Retinal pigment epithelial cell (primary cell): ENCODE data around the gene NDUFAF2.

Experiments used
- DNase-seq: peaks from one replicate; pipeline ENCODE4 v3.0.0-alpha.2; 2010; ENCODE audit warnings: low read depth
- H3K4me3 ChIP-seq: 2 replicates; pipeline ENCODE4 v1.5.1; 2011; ENCODE audit warnings: mild to moderate bottlenecking, low read length, control low read depth, moderate library complexity
- TF ChIP-seq, protein P1 (sequence below): conservative IDR thresholded peaks from 2 replicates; pipeline ENCODE4 v1.5.1; 2011; ENCODE audit warnings: low read depth, low read length, control low read depth, inconsistent platforms

The NDUFAF2 gene

DNA sequence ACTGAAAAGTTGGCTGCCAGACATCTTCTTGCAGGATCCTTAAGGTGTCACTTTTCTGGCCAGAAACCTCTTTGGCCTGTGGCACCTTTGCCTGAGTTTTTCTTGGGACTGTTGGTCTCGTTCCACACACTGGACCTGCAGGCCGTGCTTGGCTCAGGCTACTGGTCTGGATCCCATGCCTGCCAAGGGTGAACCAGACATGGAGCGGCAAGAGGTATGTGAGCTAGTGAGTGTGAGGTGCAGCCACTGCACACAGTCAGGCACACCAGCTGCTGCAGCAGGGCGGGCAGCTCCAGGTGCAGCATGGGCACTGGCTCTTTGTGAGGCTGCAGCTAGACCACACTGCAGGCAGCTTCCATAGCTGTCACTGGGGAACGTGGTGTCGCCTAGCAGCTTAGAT lies 47.9 kb downstream of the NDUFAF2 start:
- no peak overlapping the region for H3K4me3 ChIP-seq
- DNase-seq, result no peak
- TF ChIP-seq, protein P1, sequence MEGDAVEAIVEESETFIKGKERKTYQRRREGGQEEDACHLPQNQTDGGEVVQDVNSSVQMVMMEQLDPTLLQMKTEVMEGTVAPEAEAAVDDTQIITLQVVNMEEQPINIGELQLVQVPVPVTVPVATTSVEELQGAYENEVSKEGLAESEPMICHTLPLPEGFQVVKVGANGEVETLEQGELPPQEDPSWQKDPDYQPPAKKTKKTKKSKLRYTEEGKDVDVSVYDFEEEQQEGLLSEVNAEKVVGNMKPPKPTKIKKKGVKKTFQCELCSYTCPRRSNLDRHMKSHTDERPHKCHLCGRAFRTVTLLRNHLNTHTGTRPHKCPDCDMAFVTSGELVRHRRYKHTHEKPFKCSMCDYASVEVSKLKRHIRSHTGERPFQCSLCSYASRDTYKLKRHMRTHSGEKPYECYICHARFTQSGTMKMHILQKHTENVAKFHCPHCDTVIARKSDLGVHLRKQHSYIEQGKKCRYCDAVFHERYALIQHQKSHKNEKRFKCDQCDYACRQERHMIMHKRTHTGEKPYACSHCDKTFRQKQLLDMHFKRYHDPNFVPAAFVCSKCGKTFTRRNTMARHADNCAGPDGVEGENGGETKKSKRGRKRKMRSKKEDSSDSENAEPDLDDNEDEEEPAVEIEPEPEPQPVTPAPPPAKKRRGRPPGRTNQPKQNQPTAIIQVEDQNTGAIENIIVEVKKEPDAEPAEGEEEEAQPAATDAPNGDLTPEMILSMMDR, result no peak

DNA sequence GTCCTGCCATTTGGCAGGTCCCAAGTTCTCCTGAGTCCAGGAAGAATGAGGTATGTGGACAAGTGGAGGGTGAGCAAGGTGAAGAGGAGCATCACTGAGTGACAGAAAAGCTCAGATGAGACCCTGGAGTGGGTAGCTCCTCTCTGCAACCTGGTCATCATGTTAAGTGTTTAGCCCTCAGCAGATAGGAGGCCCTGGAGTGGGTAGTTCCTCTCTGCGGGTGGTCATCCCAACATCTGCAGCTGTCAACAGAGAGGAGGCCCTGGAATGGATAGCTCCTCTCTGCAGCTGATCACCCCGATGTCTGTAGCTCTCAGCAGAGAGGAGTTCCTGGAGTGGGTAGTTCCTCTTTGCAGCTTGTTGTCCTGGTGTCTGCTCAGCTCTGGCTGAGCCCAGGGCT lies 48.4 kb downstream of the NDUFAF2 start:
- no peak for DNase-seq
- TF ChIP-seq, protein P1, result no peak
- H3K4me3 ChIP-seq, result no peak overlapping the region

DNA sequence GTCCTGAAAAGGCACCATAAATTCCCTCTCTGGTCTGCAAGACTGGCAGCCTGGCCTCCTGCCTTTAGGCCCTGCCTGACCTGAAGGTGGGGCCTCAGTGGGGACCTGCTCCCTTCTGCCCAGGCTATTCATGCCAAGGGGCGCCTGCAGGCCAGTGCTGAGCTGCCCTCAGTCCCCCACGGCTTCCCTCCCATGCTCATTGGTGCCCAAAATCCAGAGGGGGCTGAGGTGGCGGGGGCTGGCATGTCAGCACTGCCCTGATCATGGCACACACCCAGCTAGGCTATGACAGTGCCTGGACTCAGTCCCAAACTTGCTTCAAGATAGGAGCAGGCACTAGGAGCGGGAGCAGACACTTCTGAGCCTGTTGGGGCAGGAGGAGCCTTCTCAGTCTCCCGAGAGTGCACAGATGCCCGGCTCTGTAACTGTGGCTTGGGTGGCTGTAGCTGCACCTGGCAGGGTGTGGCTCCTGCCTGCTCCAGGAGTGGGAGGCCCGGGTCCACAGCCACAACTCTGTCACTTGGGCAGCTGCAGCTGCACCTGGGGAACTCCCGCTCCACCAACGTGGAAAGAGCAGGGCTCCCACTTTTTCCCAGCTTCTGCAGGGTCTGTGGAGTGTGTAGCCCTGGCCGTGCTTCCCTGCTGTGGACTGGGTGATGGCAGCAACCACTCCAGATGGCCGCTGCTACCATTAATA lies 49.0 kb downstream of the NDUFAF2 start:
- DNase-seq, result no peak
- TF ChIP-seq, protein P1, result no peak
- H3K4me3 ChIP-seq, result no peak overlapping the region

DNA sequence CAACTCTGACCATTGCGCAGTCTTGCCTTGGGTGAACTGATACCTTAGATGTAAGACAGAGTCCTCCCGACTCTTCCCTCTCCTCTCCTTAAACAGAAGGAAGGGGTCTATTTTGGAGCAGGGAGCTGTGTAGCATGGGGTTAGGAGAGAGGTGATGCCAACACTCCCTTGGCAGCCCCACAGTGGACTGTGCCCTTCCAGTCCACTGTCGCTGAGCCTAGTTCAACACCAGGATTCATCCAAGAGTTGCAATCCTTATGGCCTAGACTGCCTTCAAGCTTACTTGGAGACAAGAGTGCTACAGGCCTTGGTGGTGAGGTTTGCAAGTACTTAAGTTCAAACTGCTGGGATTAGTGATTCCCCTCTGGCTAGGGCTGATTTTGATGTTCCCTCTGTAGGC lies 51.4 kb downstream of the NDUFAF2 start:
- H3K4me3 ChIP-seq, result no peak overlapping the region
- DNase-seq, result no peak
- TF ChIP-seq, protein P1, result no peak

DNA sequence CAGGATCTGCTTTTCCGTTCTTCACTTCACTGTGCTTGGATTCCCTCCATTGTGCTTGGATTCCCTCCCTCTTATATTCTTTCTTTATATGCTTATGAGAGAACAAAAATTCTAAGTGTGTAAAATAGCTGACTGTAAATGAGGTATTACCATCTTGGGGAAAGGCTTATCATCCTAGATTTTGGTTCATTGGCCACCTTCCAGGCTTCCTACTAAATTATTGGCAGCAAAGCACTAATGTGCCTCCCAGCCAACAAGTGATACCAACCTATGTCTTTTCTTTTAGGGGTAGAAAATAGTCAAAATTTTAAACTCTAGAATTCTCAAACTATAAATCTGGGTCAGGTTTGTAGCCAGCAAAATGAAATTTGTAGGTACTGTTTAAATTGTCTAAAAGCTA lies 52.7 kb downstream of the NDUFAF2 start:
- H3K4me3 ChIP-seq, result no peak overlapping the region
- DNase-seq, result no peak
- TF ChIP-seq, protein P1, result no peak

DNA sequence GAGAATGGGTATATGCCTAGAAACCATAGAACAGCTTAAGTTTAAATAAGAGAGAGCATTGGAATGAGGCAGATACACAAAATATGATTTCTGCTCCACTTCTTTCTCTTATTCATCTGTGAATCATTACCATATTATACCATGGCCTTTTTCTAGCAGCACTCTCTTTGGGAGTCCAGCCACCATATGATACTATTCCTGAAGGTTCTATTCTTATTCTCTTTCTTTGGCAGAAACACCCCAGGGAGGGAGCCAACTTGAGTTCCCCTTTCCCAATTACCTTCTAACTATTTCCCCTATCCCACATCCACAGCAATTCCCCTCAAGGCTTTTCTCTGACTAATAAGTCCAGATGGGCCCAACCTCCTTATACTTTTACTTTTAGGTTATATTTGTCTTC lies 55.9 kb downstream of the NDUFAF2 start:
- TF ChIP-seq, protein P1, result no peak
- H3K4me3 ChIP-seq, result no peak overlapping the region
- no peak for DNase-seq

DNA sequence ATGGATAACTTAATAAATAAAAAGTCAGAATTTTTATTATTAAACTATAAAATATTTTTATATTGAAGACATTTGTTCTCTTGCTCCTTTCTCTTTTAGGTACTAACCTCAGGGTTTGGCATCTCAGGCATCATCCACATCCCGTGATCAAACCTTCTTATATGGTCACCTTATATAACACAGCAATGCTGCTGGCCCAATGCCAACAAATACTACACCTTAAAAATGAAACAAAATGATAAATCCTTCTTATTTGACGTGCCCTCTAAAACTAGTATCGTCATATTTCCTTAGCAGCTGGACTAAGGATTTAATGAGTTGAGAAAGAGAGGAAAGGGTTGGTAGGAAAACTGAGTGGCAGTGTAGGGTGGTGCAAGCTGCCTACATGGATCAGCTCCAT lies 56.6 kb downstream of the NDUFAF2 start:
- TF ChIP-seq, protein P1, result no peak
- H3K4me3 ChIP-seq, result no peak overlapping the region
- DNase-seq, result no peak
